ENCODE results near the gene TMEM119.
"Not testable (repeated sequence)": the region's sequence is repeated elsewhere in the genome, so short reads cannot be mapped to it uniquely, and the experiment has no call there.

The TMEM119 gene

DNA sequence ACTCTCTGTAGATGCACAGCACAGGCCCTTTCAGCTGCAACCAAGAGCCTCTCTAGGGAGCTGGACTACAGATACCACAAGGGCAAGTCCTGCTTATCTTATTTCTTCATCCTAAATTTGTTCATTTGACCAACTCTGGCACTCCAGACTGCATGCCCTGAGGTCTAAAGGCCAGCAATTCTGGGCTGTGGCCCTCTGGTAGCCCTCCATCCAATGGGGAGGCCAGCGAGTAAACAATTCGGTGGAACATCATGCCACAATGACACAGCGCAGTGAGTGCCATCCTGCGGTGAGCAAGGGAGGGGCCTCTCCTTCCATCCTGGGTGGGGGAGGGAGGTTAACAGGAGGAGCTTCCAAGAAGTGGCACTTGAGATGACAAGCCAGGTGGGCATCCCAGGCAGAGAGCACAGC lies 36.5 kb upstream of the TMEM119 start:
- no peak for DNase-seq

- no peak for DNase-seq
Measured at GRCh38 chr12:108633534-108634248, 35.8 kb upstream of the TMEM119 start, which contains the start of gene SELPLG. SELPLG (minus strand) TSS chr12:108633894; CDS start chr12:108624307, 9,587 bp downstream.

- DNase-seq = no peak
Measured at GRCh38 chr12:108633081-108633533, 35.2 kb upstream of the TMEM119 start.

DNA sequence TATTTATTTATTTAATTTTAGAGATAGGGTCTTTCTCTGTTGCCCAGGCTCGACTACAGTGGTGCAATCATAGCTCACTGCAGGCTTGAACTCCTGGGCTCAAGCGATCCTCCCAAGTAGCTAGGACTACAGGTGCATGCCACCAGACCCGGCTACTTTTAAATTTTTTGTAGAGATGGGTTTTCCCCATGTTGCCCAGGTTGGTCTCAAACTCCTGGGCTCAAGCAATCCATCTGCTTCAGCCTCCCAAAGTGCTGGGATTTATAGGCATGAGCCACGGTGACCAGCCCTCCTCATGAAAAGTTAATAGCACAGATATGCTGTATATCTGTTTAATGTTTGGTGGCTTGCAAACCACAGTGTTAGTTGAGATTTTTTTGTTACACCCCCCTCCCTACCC lies 33.4 kb upstream of the TMEM119 start:
- DNase-seq = not testable (repeated sequence)

- DNase-seq = no peak
Measured at GRCh38 chr12:108630481-108631207, 32.8 kb upstream of the TMEM119 start.

GRCh38 chr12:108629824-108630476 lies 32.1 kb upstream of the TMEM119 start:
- no peak for DNase-seq

DNA sequence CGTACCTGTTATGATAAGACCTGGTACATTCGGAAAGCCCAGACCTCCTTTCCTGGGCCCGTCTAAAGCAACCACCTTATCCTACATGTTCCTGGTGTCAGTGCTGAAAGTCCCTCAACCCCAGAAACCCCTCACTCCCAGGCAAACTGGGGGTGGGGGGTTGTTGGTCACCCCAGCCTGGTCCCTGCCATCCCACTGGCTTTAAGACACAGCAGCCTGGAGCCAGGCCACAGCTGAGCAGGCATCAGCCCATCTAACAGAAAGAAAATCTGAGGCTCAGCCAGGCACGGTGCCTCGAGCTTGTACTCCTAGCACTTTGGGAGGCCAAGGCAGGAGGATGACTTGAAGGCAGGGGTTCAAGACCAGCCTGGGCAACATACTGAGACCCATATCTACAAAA lies 31.3 kb upstream of the TMEM119 start:
- DNase-seq = no peak

DNA sequence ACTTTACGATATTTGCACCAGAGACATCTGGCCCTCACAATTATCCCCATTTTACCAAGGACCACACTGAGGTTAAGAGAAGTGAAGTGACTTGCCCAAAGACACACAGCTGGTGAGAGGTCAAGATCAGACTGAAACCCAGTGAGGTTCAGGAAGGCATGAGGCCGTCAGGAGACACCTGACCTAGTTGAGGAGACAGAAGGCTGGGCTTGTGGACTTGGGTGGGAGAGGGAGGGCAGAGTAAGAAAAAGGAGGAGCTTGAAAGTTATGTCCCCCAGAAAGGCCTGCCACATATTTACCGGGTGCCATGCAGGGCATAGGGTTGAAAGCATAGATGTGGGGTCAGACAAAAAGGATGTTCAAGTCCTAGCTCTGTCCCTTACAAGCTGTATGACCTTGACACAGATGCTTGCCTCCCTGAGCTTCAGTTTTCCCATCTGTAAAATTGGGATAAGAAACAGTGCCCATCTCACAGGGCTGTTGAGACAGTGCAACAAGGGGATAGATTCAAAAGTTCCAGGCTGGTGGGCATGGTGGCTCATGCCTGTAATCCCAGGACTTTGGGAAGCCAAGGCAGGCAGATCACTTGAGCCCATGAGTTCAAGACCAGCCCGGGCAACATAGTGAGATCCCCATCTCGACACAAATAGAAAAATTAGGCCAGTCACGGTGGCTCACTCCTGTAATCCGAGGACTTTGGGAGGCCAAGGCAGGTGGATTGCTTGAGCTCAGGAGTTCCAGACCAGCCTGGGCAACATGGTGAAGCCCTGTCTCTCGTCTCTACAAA lies 29.4 kb upstream of the TMEM119 start:
- DNase-seq = no peak

DNA sequence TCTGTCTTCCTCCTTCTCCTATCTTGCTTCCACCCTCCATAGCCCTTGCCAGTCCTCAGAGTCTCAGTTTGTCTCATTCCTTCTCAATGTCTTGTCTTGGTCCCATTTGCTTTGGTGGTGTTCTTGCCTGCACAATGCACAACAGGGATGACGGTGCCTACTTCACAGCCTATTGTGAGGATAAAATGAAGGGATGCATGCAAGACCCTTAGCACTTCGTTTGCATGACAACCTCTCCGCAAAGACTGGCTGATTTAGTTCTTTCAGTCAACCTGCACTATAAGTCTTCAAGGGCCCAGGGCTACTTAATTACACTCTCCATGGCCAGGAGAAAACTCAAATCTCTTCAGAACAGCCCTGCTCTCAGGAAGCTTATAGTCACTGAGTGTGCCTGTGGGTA lies 27.3 kb upstream of the TMEM119 start:
- DNase-seq = no peak

GRCh38 chr12:108623577-108623976 lies 25.7 kb upstream of the TMEM119 start:
- no peak for DNase-seq

GRCh38 chr12:108622921-108623514 lies 25.1 kb upstream of the TMEM119 start:
- no peak for DNase-seq

- no peak for DNase-seq
Measured at GRCh38 chr12:108622421-108622820, 24.5 kb upstream of the TMEM119 start.

GRCh38 chr12:108621161-108621560 lies 23.3 kb upstream of the TMEM119 start:
- no peak for DNase-seq

- DNase-seq = no peak
Measured at GRCh38 chr12:108620236-108620879, 22.5 kb upstream of the TMEM119 start.

GRCh38 chr12:108619369-108620160 lies 21.7 kb upstream of the TMEM119 start:
- DNase-seq = no peak

DNA sequence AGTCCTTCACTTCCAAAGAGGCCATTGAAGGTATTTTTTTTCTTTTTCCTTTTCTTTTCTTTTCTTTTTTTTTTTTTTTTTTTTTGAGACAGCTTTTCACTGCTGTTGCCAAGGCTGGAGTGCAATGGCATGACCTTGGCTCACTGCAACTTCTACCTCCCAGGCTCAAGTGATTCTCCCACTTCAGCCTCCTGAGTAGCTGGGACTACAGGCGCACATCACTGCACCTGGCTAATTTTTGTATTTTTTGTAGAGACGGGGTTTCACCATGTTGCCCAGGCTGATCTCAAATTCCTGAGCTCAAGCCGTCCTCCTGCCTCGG lies 21.0 kb upstream of the TMEM119 start:
- DNase-seq = not testable (repeated sequence)

DNA sequence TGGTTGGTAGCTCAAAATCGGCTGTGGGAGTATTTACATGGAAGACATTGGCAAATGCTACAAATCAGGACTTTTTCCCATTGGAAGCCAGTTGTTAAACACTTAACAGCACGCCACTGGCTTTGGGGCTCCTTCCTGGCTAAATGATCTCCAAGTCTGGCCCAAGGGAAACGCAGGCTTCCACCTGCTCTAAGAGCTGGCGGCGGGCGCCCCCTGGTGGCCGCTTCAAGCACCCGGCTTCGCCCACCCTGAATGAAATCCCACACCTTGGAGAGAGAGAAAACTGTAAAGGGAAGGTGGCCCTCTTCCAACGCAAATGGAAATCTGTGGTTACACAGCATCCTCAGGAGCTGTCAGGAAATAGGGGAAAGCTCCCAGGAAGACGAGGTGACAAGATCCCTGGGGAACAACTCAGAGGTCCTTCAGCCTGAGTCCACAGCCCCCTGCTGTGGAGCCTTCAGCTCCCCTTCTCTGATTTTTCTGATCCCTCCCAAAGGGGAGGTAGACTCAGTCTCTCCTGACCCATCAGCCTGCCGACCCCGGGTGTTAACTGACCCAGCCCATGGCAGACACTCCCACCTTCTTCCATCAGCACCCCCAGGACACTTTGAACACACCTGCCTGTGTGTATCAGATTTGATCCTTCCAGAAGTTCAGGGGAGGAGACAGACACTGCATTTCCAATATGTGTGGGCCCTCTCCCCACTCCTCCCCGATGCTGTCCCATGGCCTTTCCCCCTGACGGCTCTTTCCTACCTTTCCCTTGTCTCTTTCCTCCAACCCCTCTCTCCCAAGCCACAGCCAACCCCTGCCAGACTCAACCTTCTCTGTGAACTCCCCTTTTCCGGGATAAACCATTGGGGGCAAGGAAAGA lies 20.4 kb upstream of the TMEM119 start:
- DNase-seq = peak; percentile 92

GRCh38 chr12:108616941-108617858 lies 19.3 kb upstream of the TMEM119 start:
- no peak for DNase-seq

GRCh38 chr12:108616359-108616758 lies 18.5 kb upstream of the TMEM119 start:
- no peak for DNase-seq

Measured in right forelimb (tissue), 1 donor.